B cell (primary cell): ENCODE results near the gene ALG5.

Source experiments
- EZH2 ChIP-seq: IDR thresholded peaks from 2 replicates; pipeline ENCODE4 v1.6.1; 2012; ENCODE audit warnings: borderline replicate concordance, low read depth, mild to moderate bottlenecking, moderate library complexity, low read length; ENCODE audit not compliant: insufficient read depth, poor library complexity, severe bottlenecking
- TF ChIP-seq, protein P1 (sequence below): fragments of 200-600 bp; IDR thresholded peaks from one replicate; pipeline ENCODE4 v1.8.0; 2022; ENCODE audit warnings: antibody characterized with exemption, mild to moderate bottlenecking

DNA sequence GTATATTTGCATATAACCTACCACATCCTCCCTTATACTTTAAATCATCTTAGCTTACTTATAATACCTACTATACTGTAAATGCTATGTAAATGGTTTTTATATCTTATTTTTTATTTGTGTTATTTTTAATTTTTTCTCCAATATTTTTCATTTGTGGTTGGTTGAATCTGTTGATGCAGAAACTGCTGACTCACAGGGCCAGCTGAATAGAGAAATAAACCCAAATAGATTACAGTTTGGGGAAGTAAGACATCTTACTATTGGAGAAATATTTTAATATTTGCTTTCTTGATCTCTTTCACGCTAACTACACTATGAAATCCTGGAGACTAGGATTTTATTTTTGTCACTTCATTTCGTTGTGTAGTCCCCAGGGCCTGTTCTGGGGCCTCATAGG lies 86.2 kb downstream of the ALG5 start:
- TF ChIP-seq, protein P1, sequence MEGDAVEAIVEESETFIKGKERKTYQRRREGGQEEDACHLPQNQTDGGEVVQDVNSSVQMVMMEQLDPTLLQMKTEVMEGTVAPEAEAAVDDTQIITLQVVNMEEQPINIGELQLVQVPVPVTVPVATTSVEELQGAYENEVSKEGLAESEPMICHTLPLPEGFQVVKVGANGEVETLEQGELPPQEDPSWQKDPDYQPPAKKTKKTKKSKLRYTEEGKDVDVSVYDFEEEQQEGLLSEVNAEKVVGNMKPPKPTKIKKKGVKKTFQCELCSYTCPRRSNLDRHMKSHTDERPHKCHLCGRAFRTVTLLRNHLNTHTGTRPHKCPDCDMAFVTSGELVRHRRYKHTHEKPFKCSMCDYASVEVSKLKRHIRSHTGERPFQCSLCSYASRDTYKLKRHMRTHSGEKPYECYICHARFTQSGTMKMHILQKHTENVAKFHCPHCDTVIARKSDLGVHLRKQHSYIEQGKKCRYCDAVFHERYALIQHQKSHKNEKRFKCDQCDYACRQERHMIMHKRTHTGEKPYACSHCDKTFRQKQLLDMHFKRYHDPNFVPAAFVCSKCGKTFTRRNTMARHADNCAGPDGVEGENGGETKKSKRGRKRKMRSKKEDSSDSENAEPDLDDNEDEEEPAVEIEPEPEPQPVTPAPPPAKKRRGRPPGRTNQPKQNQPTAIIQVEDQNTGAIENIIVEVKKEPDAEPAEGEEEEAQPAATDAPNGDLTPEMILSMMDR: no peak
- TF ChIP-seq EZH2: no peak
